GM21723 (cell line): Measurements from ENCODE around the gene PRICKLE4.

Experiments used
- ATAC-seq: cut with Tn5 transposase; IDR thresholded peaks from one replicate; pipeline ENCODE4 v1.9.1; 2021; ENCODE audit warnings: mild to moderate bottlenecking, moderate library complexity; ENCODE audit not compliant: unreplicated experiment

Gene PRICKLE4

GRCh38 chr6:41780551-41781365 lies at the start of gene PRICKLE4:
Gene PRICKLE4 (plus strand): TSS chr6:41780782. CDS start chr6:41783474, 2,692 bp downstream.
- peak; percentile 21 for ATAC-seq

GRCh38 chr6:41731561-41732086 lies 49.0 kb upstream of the PRICKLE4 start:
- no peak for ATAC-seq

- no peak for ATAC-seq
Observed at GRCh38 chr6:41732149-41732548, 48.4 kb upstream of the PRICKLE4 start.

GRCh38 chr6:41732591-41733359 lies 47.8 kb upstream of the PRICKLE4 start:
- ATAC-seq = peak; percentile 41

- no peak for ATAC-seq
Observed at GRCh38 chr6:41733360-41733706, 47.2 kb upstream of the PRICKLE4 start.

- peak; percentile 44 for ATAC-seq
Observed at GRCh38 chr6:41733707-41734665, 46.6 kb upstream of the PRICKLE4 start.

- ATAC-seq = peak; percentile 27
Observed at GRCh38 chr6:41734666-41735426, 45.7 kb upstream of the PRICKLE4 start.

GRCh38 chr6:41735427-41736185 lies 45.0 kb upstream of the PRICKLE4 start, which contains the start of gene TFEB:
Gene TFEB (minus strand): TSS chr6:41735608. CDS start chr6:41691213, 44,395 bp downstream.
- ATAC-seq = peak; percentile 53

GRCh38 chr6:41736186-41736733 lies 44.3 kb upstream of the PRICKLE4 start:
- ATAC-seq = no peak

- no peak for ATAC-seq
Observed at GRCh38 chr6:41736800-41737555, 43.6 kb upstream of the PRICKLE4 start.

GRCh38 chr6:41737591-41738130 lies 42.9 kb upstream of the PRICKLE4 start:
- ATAC-seq = no peak

GRCh38 chr6:41739041-41739440 lies 41.5 kb upstream of the PRICKLE4 start:
- no peak for ATAC-seq

GRCh38 chr6:41740366-41741162 lies 40.0 kb upstream of the PRICKLE4 start:
- ATAC-seq = no peak

GRCh38 chr6:41741625-41742490 lies 38.7 kb upstream of the PRICKLE4 start:
- ATAC-seq = no peak

GRCh38 chr6:41743406-41744235 lies 37.0 kb upstream of the PRICKLE4 start:
- no peak for ATAC-seq
